GM23338 (cell line): ENCODE data around the gene DCLRE1C.

Experiments
- EZH2 ChIP-seq: fragments of 200-600 bp; sonication (generic); IDR thresholded peaks from one replicate; pipeline ENCODE4 v1.8.0; 2017; ENCODE audit warnings: antibody characterized with exemption, mild to moderate bottlenecking, low read depth; ENCODE audit not compliant: unreplicated experiment
- EZH2phosphoT487 ChIP-seq: fragments of 200-600 bp; sonication (generic); IDR thresholded peaks from one replicate; pipeline ENCODE4 v1.8.1; 2018; ENCODE audit warnings: antibody characterized with exemption; ENCODE audit not compliant: unreplicated experiment
- NANOG ChIP-seq: IDR thresholded peaks from 2 replicates; pipeline ENCODE4 v1.6.1; 2016; ENCODE audit warnings: antibody characterized with exemption, borderline replicate concordance
- POLR2AphosphoS5 ChIP-seq: IDR thresholded peaks from 2 replicates; pipeline ENCODE4 v1.6.1; 2016; ENCODE audit warnings: antibody characterized with exemption, low read depth
- ZNF114 ChIP-seq: fragments of 250-450 bp; sonication (Bioruptor Pico); IDR thresholded peaks from 2 replicates; pipeline ENCODE4 v1.5.0; 2020; ENCODE audit warnings: mild to moderate bottlenecking, moderate library complexity
- ZNF331 ChIP-seq: fragments of 250-450 bp; sonication (Bioruptor Pico); IDR thresholded peaks from 2 replicates; pipeline ENCODE4 v1.5.0; 2020; ENCODE audit warnings: low read depth, mild to moderate bottlenecking, moderate library complexity
- TF ChIP-seq, protein P1 (sequence below): IDR thresholded peaks from one replicate; pipeline ENCODE4 v1.6.1; 2018; ENCODE audit warnings: antibody characterized with exemption; ENCODE audit not compliant: unreplicated experiment
- TF ChIP-seq, protein P2 (sequence below), 2 experiments: fragments of 200-600 bp in 1 of 2; sonication (generic) in 1 of 2; conservative IDR thresholded peaks; 2 replicates each; pipeline versions ENCODE4 v1.5.1 to v1.6.1; 2016 to 2017; ENCODE audit warnings: antibody characterized with exemption in 2 of 2, low read depth in 2 of 2, mild to moderate bottlenecking in 2 of 2, moderate library complexity in 1 of 2
- TF ChIP-seq, protein P3 (sequence below): IDR thresholded peaks from 2 replicates; pipeline ENCODE4 v1.6.1; 2016; ENCODE audit warnings: antibody characterized with exemption

DNA sequence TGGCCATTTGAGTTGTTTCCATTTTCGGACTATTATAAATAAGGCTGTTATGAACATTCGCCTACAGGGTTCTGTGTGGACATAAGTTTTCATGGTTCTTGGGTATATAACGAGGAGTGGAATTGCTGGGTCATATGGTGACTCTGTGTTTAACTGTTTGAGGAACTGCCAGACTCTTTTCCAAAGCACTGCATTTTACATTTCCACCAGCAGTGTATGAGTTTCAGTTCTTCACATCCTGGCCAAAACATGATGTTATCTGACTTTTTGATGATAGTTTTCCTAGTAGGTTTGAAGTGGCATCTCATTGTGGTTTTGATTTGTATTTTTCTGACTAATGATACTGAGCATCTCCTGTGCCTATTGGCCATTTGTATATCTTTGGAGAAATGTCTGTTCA lies 69.8 kb downstream of the DCLRE1C start:
- TF ChIP-seq, protein P1, sequence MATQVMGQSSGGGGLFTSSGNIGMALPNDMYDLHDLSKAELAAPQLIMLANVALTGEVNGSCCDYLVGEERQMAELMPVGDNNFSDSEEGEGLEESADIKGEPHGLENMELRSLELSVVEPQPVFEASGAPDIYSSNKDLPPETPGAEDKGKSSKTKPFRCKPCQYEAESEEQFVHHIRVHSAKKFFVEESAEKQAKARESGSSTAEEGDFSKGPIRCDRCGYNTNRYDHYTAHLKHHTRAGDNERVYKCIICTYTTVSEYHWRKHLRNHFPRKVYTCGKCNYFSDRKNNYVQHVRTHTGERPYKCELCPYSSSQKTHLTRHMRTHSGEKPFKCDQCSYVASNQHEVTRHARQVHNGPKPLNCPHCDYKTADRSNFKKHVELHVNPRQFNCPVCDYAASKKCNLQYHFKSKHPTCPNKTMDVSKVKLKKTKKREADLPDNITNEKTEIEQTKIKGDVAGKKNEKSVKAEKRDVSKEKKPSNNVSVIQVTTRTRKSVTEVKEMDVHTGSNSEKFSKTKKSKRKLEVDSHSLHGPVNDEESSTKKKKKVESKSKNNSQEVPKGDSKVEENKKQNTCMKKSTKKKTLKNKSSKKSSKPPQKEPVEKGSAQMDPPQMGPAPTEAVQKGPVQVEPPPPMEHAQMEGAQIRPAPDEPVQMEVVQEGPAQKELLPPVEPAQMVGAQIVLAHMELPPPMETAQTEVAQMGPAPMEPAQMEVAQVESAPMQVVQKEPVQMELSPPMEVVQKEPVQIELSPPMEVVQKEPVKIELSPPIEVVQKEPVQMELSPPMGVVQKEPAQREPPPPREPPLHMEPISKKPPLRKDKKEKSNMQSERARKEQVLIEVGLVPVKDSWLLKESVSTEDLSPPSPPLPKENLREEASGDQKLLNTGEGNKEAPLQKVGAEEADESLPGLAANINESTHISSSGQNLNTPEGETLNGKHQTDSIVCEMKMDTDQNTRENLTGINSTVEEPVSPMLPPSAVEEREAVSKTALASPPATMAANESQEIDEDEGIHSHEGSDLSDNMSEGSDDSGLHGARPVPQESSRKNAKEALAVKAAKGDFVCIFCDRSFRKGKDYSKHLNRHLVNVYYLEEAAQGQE, result no peak
- TF ChIP-seq ZNF114 (no peak), EZH2phosphoT487 (no peak), POLR2AphosphoS5 (no peak), EZH2 (no peak), NANOG (no peak), ZNF331 (no peak)
- TF ChIP-seq, protein P2, sequence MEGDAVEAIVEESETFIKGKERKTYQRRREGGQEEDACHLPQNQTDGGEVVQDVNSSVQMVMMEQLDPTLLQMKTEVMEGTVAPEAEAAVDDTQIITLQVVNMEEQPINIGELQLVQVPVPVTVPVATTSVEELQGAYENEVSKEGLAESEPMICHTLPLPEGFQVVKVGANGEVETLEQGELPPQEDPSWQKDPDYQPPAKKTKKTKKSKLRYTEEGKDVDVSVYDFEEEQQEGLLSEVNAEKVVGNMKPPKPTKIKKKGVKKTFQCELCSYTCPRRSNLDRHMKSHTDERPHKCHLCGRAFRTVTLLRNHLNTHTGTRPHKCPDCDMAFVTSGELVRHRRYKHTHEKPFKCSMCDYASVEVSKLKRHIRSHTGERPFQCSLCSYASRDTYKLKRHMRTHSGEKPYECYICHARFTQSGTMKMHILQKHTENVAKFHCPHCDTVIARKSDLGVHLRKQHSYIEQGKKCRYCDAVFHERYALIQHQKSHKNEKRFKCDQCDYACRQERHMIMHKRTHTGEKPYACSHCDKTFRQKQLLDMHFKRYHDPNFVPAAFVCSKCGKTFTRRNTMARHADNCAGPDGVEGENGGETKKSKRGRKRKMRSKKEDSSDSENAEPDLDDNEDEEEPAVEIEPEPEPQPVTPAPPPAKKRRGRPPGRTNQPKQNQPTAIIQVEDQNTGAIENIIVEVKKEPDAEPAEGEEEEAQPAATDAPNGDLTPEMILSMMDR (conservative IDR thresholded peaks at IDR 0.05; ENCODE audit: low read depth in 2 of 2), result no peak
- TF ChIP-seq, protein P3, sequence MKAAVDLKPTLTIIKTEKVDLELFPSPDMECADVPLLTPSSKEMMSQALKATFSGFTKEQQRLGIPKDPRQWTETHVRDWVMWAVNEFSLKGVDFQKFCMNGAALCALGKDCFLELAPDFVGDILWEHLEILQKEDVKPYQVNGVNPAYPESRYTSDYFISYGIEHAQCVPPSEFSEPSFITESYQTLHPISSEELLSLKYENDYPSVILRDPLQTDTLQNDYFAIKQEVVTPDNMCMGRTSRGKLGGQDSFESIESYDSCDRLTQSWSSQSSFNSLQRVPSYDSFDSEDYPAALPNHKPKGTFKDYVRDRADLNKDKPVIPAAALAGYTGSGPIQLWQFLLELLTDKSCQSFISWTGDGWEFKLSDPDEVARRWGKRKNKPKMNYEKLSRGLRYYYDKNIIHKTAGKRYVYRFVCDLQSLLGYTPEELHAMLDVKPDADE, result no peak
